Fibroblast of lung (primary cell): Measurements from ENCODE around the gene NMT1.

Experiments
- CTCF ChIP-seq, 2 donors: IDR thresholded peaks in 1 of 2; conservative IDR thresholded peaks in 1 of 2; 1 replicate in 1 of 2; 2 replicates in 1 of 2; pipeline ENCODE4 v1.5.1; 2011 to 2012; ENCODE audit warnings: low read length in 2 of 2, control low read depth in 1 of 2, inconsistent platforms in 1 of 2, low read depth in 1 of 2, mild to moderate bottlenecking in 1 of 2
- EZH2 ChIP-seq: IDR thresholded peaks from 2 replicates; pipeline ENCODE4 v1.5.1; 2012; ENCODE audit warnings: low read length, control low read depth, mild to moderate bottlenecking; ENCODE audit errors: missing control alignments

- TF ChIP-seq CTCF (conservative IDR thresholded peaks at IDR 0.05 in 1 of 2, IDR thresholded peaks at IDR 0.05 in 1 of 2; ENCODE audit: low read depth in 1 of 2, low read length in 2 of 2) (no peak), EZH2 (no peak)
These were observed 32.5 kb downstream of the NMT1 start for GRCh38 chr17:45093444-45094110.
